M059J (cell line): Measurements from ENCODE around the gene PTPRD. TPM values are rescaled to one million over a fixed set of nuclear protein-coding genes. Genes with fewer than 3 reads are reported as not detected.

Source experiments
- DNase-seq: peaks from one replicate; pipeline ENCODE4 v3.0.0-alpha.2; 2012; ENCODE audit warnings: low read depth
- total RNA-seq: library from RNA; depleted of rRNA; stranded (reverse); fragments of >200 nt; shearing (Covaris generic); gene quantifications from 2 replicates; pipeline ENCODE4 v1.2.3, GENCODE V29; 2014

The PTPRD gene
- total RNA-seq, 1 experiment from 2014 or later = not detected

GRCh38 chr9:8437876-8438275 is 2174.9 kb downstream of the PTPRD start:
- no peak for DNase-seq

GRCh38 chr9:8437259-8437658 is 2175.5 kb downstream of the PTPRD start:
- no peak for DNase-seq

GRCh38 chr9:8436786-8437185 is 2176.0 kb downstream of the PTPRD start:
- DNase-seq = no peak

GRCh38 chr9:8434621-8435020 is 2178.2 kb downstream of the PTPRD start:
- no peak for DNase-seq

- DNase-seq = no peak
Observed at GRCh38 chr9:8432224-8432623, 2180.6 kb downstream of the PTPRD start.

- DNase-seq = no peak
Observed at GRCh38 chr9:8431505-8431904, 2181.3 kb downstream of the PTPRD start.

- DNase-seq = no peak
Observed at GRCh38 chr9:8430945-8431344, 2181.9 kb downstream of the PTPRD start.

- no peak for DNase-seq
Observed at GRCh38 chr9:8429768-8430167, 2183.0 kb downstream of the PTPRD start.

- DNase-seq = no peak
Observed at GRCh38 chr9:8429157-8429556, 2183.6 kb downstream of the PTPRD start.

GRCh38 chr9:8428389-8428788 is 2184.4 kb downstream of the PTPRD start:
- no peak for DNase-seq

- DNase-seq = no peak
Observed at GRCh38 chr9:8424786-8425410, 2187.9 kb downstream of the PTPRD start.

- no peak for DNase-seq
Observed at GRCh38 chr9:8420416-8420815, 2192.4 kb downstream of the PTPRD start.

GRCh38 chr9:8419596-8420275 is 2193.1 kb downstream of the PTPRD start:
- DNase-seq = no peak

- DNase-seq = no peak
Observed at GRCh38 chr9:8417341-8417740, 2195.5 kb downstream of the PTPRD start.

GRCh38 chr9:8412327-8412726 is 2200.5 kb downstream of the PTPRD start:
- no peak for DNase-seq

GRCh38 chr9:8408575-8409190 is 2204.1 kb downstream of the PTPRD start:
- no peak for DNase-seq

- DNase-seq = no peak
Observed at GRCh38 chr9:8401961-8402705, 2210.7 kb downstream of the PTPRD start.

- no peak for DNase-seq
Observed at GRCh38 chr9:8400378-8400777, 2212.4 kb downstream of the PTPRD start.

- no peak for DNase-seq
Observed at GRCh38 chr9:8395022-8395421, 2217.8 kb downstream of the PTPRD start.

GRCh38 chr9:8394341-8394740 is 2218.5 kb downstream of the PTPRD start:
- DNase-seq = no peak

GRCh38 chr9:8392866-8393265 is 2219.9 kb downstream of the PTPRD start:
- DNase-seq = no peak

GRCh38 chr9:8391566-8391965 is 2221.2 kb downstream of the PTPRD start:
- no peak for DNase-seq

GRCh38 chr9:8391132-8391531 is 2221.7 kb downstream of the PTPRD start:
- DNase-seq = no peak
